Transverse colon (tissue), 4 donors: ENCODE measurements around the gene DYNLT5.

Source experiments
- CTCF ChIP-seq, 5 experiments: fragments of 200-600 bp in 3 of 5; fragments of 450-650 bp in 2 of 5; sonication (generic) in 3 of 5; IDR thresholded peaks; 1 replicate in 2 of 5; 2 replicates in 3 of 5; pipeline ENCODE4 v1.5.1; 2016 to 2017; ENCODE audit warnings: antibody characterized with exemption in 5 of 5, inconsistent platforms in 3 of 5, mild to moderate bottlenecking in 2 of 5, moderate library complexity in 1 of 5
- POLR2A ChIP-seq: fragments of 450-650 bp; IDR thresholded peaks from one replicate; pipeline ENCODE4 v1.6.1; 2016; ENCODE audit warnings: antibody characterized with exemption, mild to moderate bottlenecking, moderate library complexity
- POLR2AphosphoS5 ChIP-seq, 3 donors: sonication (generic); formaldehyde crosslinking; IDR thresholded peaks; one replicate each; pipeline ENCODE4 v1.6.1; 2016; ENCODE audit warnings: antibody characterized with exemption in 3 of 3

- TF ChIP-seq CTCF (IDR thresholded peaks at IDR 0.05) = no peak
- no peak for TF ChIP-seq POLR2AphosphoS5 (IDR thresholded peaks at IDR 0.05)
- no peak for TF ChIP-seq POLR2A
Measured at GRCh38 chr1:66730462-66730861, 21.8 kb upstream of the DYNLT5 start.
